BE2C (cell line): ENCODE measurements around the gene TIMP4.

Experiments used
- DNase-seq: peaks from one replicate; pipeline ENCODE4 v3.0.0-alpha.2; 2020
- H3K27me3 ChIP-seq: fragments of 250-450 bp; sonication (Bioruptor Pico); 2 replicates; pipeline ENCODE4 v1.5.1; 2020; ENCODE audit warnings: mild to moderate bottlenecking
- H3K36me3 ChIP-seq: fragments of 250-450 bp; sonication (Bioruptor Pico); 2 replicates; pipeline ENCODE4 v1.5.1; 2020; ENCODE audit warnings: mild to moderate bottlenecking
- H3K4me1 ChIP-seq: fragments of 250-450 bp; sonication (Bioruptor Pico); 2 replicates; pipeline ENCODE4 v1.5.1; 2020
- H3K4me3 ChIP-seq: 2 replicates; pipeline ENCODE4 v1.5.1; 2011; ENCODE audit warnings: low read depth, low read length
- H3K9me3 ChIP-seq: fragments of 250-450 bp; sonication (Bioruptor Pico); 2 replicates; pipeline ENCODE4 v1.5.1; 2020
- CTCF ChIP-seq: IDR thresholded peaks from 2 replicates; pipeline ENCODE4 v1.5.1; 2012; ENCODE audit warnings: mild to moderate bottlenecking, low read depth, low read length

The TIMP4 gene

GRCh38 chr3:12139111-12139511, 19.6 kb downstream of the TIMP4 start:
- H3K9me3 ChIP-seq = no peaks in the 10 kb centered on the region
- no peaks in the 10 kb centered on the region for H3K27me3 ChIP-seq
- DNase-seq = no peak
- no peaks in the 10 kb centered on the region for H3K4me1 ChIP-seq
- TF ChIP-seq CTCF = peak; percentile 48
- peaks cover 9% of the 10 kb centered on the region for H3K36me3 ChIP-seq
- H3K4me3 ChIP-seq = no peak overlapping the region

- TF ChIP-seq CTCF = peak; percentile 17; the same call in 1 of the 2 replicates
- no peaks in the 10 kb centered on the region for H3K9me3 ChIP-seq
- no peaks in the 10 kb centered on the region for H3K27me3 ChIP-seq
- H3K36me3 ChIP-seq = peaks cover 5% of the 10 kb centered on the region
- DNase-seq = no peak
- peaks cover 3% of the 10 kb centered on the region; the same call in 1 of the 2 replicates for H3K4me1 ChIP-seq
- H3K4me3 ChIP-seq = no peak overlapping the region
Observed at GRCh38 chr3:12138044-12138443, 20.7 kb downstream of the TIMP4 start.

- TF ChIP-seq CTCF = no peak
- H3K36me3 ChIP-seq = no peaks in the 10 kb centered on the region
- no peaks in the 10 kb centered on the region for H3K27me3 ChIP-seq
- H3K9me3 ChIP-seq = no peaks in the 10 kb centered on the region
- peaks cover 6% of the 10 kb centered on the region; the same call in 1 of the 2 replicates for H3K4me1 ChIP-seq
- DNase-seq = no peak
- no peak overlapping the region for H3K4me3 ChIP-seq
Observed at GRCh38 chr3:12136371-12136770, 22.3 kb downstream of the TIMP4 start.

- Histone ChIP-seq H3K4me3 (no peak overlapping the region), H3K9me3 (no peaks in the 10 kb centered on the region), H3K27me3 (no peaks in the 10 kb centered on the region), H3K4me1 (peaks cover 6% of the 10 kb centered on the region; the same call in 1 of the 2 replicates), H3K36me3 (no peaks in the 10 kb centered on the region)
- peak; percentile 78 for TF ChIP-seq CTCF
- DNase-seq = peak; percentile 68
Observed at GRCh38 chr3:12135029-12135657, 23.6 kb downstream of the TIMP4 start.

- H3K4me3 ChIP-seq = no peak overlapping the region
- peaks cover 6% of the 10 kb centered on the region; the same call in 1 of the 2 replicates for H3K4me1 ChIP-seq
- DNase-seq = no peak
- no peaks in the 10 kb centered on the region for H3K27me3 ChIP-seq
- H3K36me3 ChIP-seq = no peaks in the 10 kb centered on the region
- TF ChIP-seq CTCF = no peak
- no peaks in the 10 kb centered on the region for H3K9me3 ChIP-seq
Observed at GRCh38 chr3:12132881-12133280, 25.8 kb downstream of the TIMP4 start.

- Histone ChIP-seq H3K9me3 (no peaks in the 10 kb centered on the region), H3K27me3 (no peaks in the 10 kb centered on the region), H3K36me3 (no peaks in the 10 kb centered on the region), H3K4me1 (peaks cover 6% of the 10 kb centered on the region; the same call in 1 of the 2 replicates), H3K4me3 (no peak overlapping the region)
- no peak for DNase-seq
- TF ChIP-seq CTCF = no peak
Observed at GRCh38 chr3:12131351-12132090, 27.2 kb downstream of the TIMP4 start.
